ENCODE measurements around the gene DIP2C.

DIP2C gene

DNA sequence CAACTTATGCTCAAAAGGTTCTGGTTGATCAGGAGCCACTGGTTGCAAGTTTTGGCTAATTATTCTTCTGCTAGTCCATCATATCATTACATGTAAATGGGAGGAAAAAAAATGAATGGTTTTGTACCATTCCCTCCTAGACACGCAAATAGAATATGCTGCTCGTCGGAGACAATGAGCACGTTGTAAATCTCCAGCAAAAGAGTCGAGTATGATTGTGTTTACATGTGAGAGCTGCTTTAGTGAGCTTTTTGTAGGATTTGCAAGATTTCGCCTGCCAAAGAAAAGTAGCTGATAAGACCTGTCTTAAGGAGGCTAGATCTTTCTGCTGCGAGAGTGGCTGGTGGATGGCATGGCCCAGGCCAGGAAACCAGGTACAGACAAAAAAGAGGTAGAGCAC lies 445.2 kb downstream of the DIP2C start:
- TF ChIP-seq, protein P1, sequence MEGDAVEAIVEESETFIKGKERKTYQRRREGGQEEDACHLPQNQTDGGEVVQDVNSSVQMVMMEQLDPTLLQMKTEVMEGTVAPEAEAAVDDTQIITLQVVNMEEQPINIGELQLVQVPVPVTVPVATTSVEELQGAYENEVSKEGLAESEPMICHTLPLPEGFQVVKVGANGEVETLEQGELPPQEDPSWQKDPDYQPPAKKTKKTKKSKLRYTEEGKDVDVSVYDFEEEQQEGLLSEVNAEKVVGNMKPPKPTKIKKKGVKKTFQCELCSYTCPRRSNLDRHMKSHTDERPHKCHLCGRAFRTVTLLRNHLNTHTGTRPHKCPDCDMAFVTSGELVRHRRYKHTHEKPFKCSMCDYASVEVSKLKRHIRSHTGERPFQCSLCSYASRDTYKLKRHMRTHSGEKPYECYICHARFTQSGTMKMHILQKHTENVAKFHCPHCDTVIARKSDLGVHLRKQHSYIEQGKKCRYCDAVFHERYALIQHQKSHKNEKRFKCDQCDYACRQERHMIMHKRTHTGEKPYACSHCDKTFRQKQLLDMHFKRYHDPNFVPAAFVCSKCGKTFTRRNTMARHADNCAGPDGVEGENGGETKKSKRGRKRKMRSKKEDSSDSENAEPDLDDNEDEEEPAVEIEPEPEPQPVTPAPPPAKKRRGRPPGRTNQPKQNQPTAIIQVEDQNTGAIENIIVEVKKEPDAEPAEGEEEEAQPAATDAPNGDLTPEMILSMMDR (IDR thresholded peaks at IDR 0.05; ENCODE audit: insufficient read depth, low read length, poor library complexity, severe bottlenecking), result no peak
- Histone ChIP-seq H3K36me3 (ENCODE audit: control insufficient read depth, insufficient read depth, low read length) (peaks cover 4% of the 10 kb centered on the region), H3K27me3 (replicated peaks; ENCODE audit: control insufficient read depth, insufficient read depth, low read length) (no peaks in the 10 kb centered on the region), H3K4me3 (replicated peaks; ENCODE audit: low read depth, low read length) (no peak overlapping the region)
- DNase-seq (ENCODE audit: extremely low read depth, insufficient read length), result no peak

DNA sequence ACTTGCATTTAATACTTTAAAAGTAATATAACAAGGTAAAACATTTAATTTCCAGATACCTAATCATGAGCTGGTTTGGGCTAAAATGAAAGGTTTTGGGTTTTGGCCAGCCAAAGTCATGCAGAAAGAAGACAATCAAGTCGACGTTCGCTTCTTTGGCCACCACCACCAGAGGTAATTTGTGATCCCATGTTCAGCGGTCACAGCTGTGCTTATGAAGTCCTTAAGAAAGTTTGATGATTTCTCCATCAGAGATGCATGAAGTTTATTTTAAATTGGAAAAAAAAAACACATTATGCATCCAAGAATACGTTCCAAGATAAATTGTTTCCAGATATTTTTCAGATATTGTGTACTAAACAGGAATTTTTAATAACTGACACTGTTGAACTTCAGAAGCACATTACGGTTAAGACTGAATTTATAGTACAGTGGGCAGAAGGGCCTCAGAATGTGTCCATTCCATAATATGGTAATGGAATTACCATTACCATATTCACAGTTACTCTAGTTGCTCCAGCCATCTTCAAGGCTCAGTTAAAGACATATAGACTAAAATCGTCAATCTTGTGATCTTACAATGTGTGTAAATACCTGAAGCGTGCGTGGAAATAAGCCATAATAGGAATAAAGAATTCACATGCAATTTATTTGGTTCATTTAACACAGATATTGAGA lies 447.4 kb downstream of the DIP2C start:
- peaks cover 2% of the 10 kb centered on the region for H3K36me3 ChIP-seq (ENCODE audit: control insufficient read depth, insufficient read depth, low read length)
- DNase-seq (ENCODE audit: extremely low read depth, insufficient read length), result no peak
- TF ChIP-seq, protein P1 (IDR thresholded peaks at IDR 0.05; ENCODE audit: insufficient read depth, low read length, poor library complexity, severe bottlenecking), result no peak

DNA sequence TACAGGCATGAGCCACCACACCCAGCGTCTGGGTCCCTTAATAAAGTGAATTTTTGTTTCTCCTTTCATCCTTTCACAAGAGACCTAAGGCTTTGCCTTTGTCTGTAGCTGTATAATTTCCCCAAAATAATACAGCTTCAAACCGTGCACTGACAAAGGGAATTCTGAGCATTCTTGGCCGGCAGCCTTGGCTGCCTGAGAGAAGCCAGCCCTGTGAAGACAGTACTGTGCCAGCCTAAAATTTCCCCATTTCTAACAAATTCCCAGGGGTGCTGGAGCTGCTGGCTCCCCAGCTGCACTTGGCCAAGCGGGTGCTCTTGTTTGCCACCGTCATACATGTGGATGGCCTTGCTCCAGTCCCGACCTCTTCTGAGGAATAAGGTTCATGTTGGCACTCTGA lies 448.0 kb downstream of the DIP2C start:
- H3K36me3 ChIP-seq (ENCODE audit: control insufficient read depth, insufficient read depth, low read length), result no peaks in the 10 kb centered on the region; the same call in 1 of the 2 replicates
- H3K27me3 ChIP-seq (replicated peaks; ENCODE audit: control insufficient read depth, insufficient read depth, low read length), result no peaks in the 10 kb centered on the region
- DNase-seq (ENCODE audit: extremely low read depth, insufficient read length), result no peak
- TF ChIP-seq, protein P1 (IDR thresholded peaks at IDR 0.05; ENCODE audit: insufficient read depth, low read length, poor library complexity, severe bottlenecking), result no peak
- no peak overlapping the region for H3K4me3 ChIP-seq (replicated peaks; ENCODE audit: low read depth, low read length)

More for the DNA sequence above, 447.4 kb downstream of the DIP2C start:
- H3K4me3 ChIP-seq (replicated peaks; ENCODE audit: low read depth, low read length), result no peak overlapping the region
- no peaks in the 10 kb centered on the region for H3K27me3 ChIP-seq (replicated peaks; ENCODE audit: control insufficient read depth, insufficient read depth, low read length)

DNA sequence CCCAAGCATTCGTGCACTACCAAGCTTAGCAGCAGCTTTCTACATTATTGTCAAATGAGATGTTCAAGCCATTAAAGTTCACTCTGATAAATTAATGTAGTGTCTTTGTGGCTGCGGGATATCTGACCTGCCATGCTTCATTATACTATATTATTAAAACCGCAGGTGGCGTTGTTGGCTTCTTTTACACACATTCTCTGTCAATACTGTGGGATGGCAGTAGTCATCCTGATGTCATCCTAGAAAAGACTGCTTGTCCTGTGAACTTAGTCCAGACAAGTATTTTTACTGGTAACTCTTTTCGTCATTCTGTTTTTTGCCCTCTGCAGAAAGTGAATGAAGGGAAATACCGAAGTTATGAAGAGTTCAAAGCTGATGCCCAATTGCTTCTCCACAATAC lies 450.4 kb downstream of the DIP2C start:
- Histone ChIP-seq H3K36me3 (ENCODE audit: control insufficient read depth, insufficient read depth, low read length) (no peaks in the 10 kb centered on the region; the same call in 1 of the 2 replicates), H3K4me3 (replicated peaks; ENCODE audit: low read depth, low read length) (no peak overlapping the region), H3K27me3 (replicated peaks; ENCODE audit: control insufficient read depth, insufficient read depth, low read length) (no peaks in the 10 kb centered on the region)
- no peak for DNase-seq (ENCODE audit: extremely low read depth, insufficient read length)
- TF ChIP-seq, protein P1 (IDR thresholded peaks at IDR 0.05; ENCODE audit: insufficient read depth, low read length, poor library complexity, severe bottlenecking), result no peak

DNA sequence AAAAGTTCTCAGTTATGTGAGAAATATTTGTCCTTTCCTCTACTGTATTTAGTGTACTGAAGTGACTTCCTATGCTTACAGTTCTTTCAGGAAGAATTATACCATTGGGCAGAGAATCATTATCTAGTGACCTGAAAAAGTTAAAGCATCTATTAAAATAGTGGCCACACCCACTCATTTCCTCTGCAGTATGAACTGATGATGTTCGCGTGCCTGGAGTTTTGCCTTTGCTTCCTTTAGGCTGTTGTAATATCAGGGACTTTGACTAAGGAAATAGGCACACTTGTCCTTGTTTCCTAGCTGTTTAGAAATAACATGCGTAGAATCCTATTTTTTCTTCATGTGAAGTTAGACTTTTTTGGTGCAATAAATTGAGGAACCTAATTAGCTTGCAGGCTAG lies 453.6 kb downstream of the DIP2C start:
- H3K36me3 ChIP-seq (ENCODE audit: control insufficient read depth, insufficient read depth, low read length), result no peaks in the 10 kb centered on the region; the same call in 1 of the 2 replicates
- no peak overlapping the region for H3K4me3 ChIP-seq (replicated peaks; ENCODE audit: low read depth, low read length)
- no peak for DNase-seq (ENCODE audit: extremely low read depth, insufficient read length)
- TF ChIP-seq, protein P1 (IDR thresholded peaks at IDR 0.05; ENCODE audit: insufficient read depth, low read length, poor library complexity, severe bottlenecking), result no peak
- H3K27me3 ChIP-seq (replicated peaks; ENCODE audit: control insufficient read depth, insufficient read depth, low read length), result no peaks in the 10 kb centered on the region
